ENCODE measurements around the gene SYTL3.

DNA sequence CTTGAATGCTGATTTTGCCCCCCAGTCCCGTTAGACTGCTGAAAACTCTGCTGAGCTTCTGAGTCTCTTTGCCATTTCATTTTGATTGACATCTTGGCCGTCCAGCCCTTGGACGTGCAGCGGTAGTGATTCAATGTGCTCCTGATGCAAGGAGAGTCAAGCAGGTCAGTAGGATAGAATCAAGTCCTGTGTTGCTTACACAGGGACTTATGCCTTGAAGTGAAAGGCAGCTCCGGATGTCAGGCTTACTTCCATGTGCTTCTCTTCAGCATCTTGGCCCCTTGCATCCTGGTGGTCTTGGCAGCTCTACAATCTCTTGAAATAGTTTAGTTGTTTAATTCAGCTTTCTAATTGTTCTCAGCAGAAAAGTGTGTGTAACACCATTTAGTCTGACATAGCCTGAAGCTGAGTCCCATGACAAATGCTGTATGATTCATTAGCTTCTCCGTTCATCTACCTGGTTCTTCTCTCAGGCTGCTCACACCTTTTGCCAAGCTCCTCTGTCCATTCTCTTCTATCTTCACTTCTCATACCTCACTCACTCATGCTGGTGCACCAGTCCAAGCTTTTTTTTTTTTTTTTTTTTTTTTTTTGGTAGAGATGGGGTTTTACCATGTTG is 93.3 kb downstream of the SYTL3 start:
- TF ChIP-seq CTCF (IDR thresholded peaks at IDR 0.05): no peak
- no peak for TF ChIP-seq POLR2A (IDR thresholded peaks at IDR 0.05)
- TF ChIP-seq POLR2AphosphoS5 (IDR thresholded peaks at IDR 0.05): no peak
- no peak for TF ChIP-seq EP300 (IDR thresholded peaks at IDR 0.05)

Measured in upper lobe of left lung (tissue), 4 donors.